HepG2 (cell line): ENCODE results near the gene NOL4L. TPM values are rescaled to one million over a fixed set of nuclear protein-coding genes. Genes with fewer than 3 reads are reported as not detected.

Source experiments
- BCL6 ChIP-seq: IDR thresholded peaks from 2 replicates; pipeline ENCODE4 v1.6.1; 2016; ENCODE audit warnings: missing genetic modification reagents, missing compliant biosample characterization
- CENPX ChIP-seq: sonication (generic); formaldehyde crosslinking; IDR thresholded peaks from 2 replicates; pipeline ENCODE4 v1.9.0; 2021; ENCODE audit warnings: mild to moderate bottlenecking, missing genetic modification reagents, moderate library complexity
- MYC ChIP-seq: sonication (generic); formaldehyde crosslinking; IDR thresholded peaks from 2 replicates; pipeline ENCODE4 v1.9.0; 2021; ENCODE audit warnings: missing genetic modification reagents, borderline replicate concordance
- NRL ChIP-seq: sonication (generic); formaldehyde crosslinking; IDR thresholded peaks from 2 replicates; pipeline ENCODE4 v1.5.0; 2020; ENCODE audit warnings: missing genetic modification reagents, mild to moderate bottlenecking, moderate library complexity, borderline replicate concordance
- POLR2AphosphoS2 ChIP-seq: IDR thresholded peaks from 2 replicates; pipeline ENCODE4 v1.6.1; 2011; ENCODE audit warnings: low read depth, low read length, improper control_type of control experiment
- SIX1 ChIP-seq: sonication (generic); formaldehyde crosslinking; IDR thresholded peaks from 2 replicates; pipeline ENCODE4 v1.4.0; 2020; ENCODE audit warnings: missing genetic modification reagents, borderline replicate concordance
- SMAD3 ChIP-seq: sonication (generic); formaldehyde crosslinking; IDR thresholded peaks from 2 replicates; pipeline ENCODE4 v1.4.0; 2020; ENCODE audit warnings: missing genetic modification reagents
- TEAD3 ChIP-seq: optimal IDR thresholded peaks from 2 replicates; pipeline ENCODE3; 2016; ENCODE audit warnings: borderline replicate concordance
- USF2 ChIP-seq, 2 experiments: sonication (generic) in 1 of 2; formaldehyde crosslinking in 1 of 2; IDR thresholded peaks; 2 replicates each; pipeline versions ENCODE4 v1.5.1 to v1.6.1; 2011 to 2020; ENCODE audit warnings: borderline replicate concordance in 1 of 2, low read depth in 1 of 2, low read length in 1 of 2, mild to moderate bottlenecking in 1 of 2, missing genetic modification reagents in 1 of 2, moderate library complexity in 1 of 2
- ZBTB20 ChIP-seq: sonication (generic); formaldehyde crosslinking; IDR thresholded peaks from 2 replicates; pipeline ENCODE4 v1.8.1; 2023; ENCODE audit warnings: missing genetic modification reagents, low read depth, mild to moderate bottlenecking, borderline replicate concordance
- ZBTB38 ChIP-seq: sonication (generic); formaldehyde crosslinking; IDR thresholded peaks from 2 replicates; pipeline ENCODE4 v1.5.1; 2020; ENCODE audit warnings: mild to moderate bottlenecking, missing genetic modification reagents
- ZBTB4 ChIP-seq: sonication (generic); formaldehyde crosslinking; IDR thresholded peaks from 2 replicates; pipeline ENCODE4 v1.4.0; 2020; ENCODE audit warnings: missing genetic modification reagents, mild to moderate bottlenecking, borderline replicate concordance
- ZKSCAN8 ChIP-seq: IDR thresholded peaks from 2 replicates; pipeline ENCODE4 v1.6.1; 2016; ENCODE audit warnings: borderline replicate concordance, missing genetic modification reagents, missing compliant biosample characterization
- ZMAT3 ChIP-seq: sonication (generic); formaldehyde crosslinking; conservative IDR thresholded peaks from 2 replicates; pipeline ENCODE4 v1.7.0; 2021; ENCODE audit warnings: missing genetic modification reagents
- ZNF121 ChIP-seq: sonication (generic); formaldehyde crosslinking; IDR thresholded peaks from 2 replicates; pipeline ENCODE4 v1.5.0; 2020; ENCODE audit warnings: mild to moderate bottlenecking, missing genetic modification reagents
- ZNF180 ChIP-seq: sonication (generic); formaldehyde crosslinking; IDR thresholded peaks from 2 replicates; pipeline ENCODE4 v1.4.0; 2020; ENCODE audit warnings: low read depth, missing genetic modification reagents, borderline replicate concordance
- ZNF274 ChIP-seq: sonication (generic); formaldehyde crosslinking; IDR thresholded peaks from 2 replicates; pipeline ENCODE4 v1.5.1; 2020; ENCODE audit warnings: mild to moderate bottlenecking, missing genetic modification reagents
- ZNF343 ChIP-seq: sonication (generic); formaldehyde crosslinking; IDR thresholded peaks from 2 replicates; pipeline ENCODE4 v1.4.0; 2020; ENCODE audit warnings: mild to moderate bottlenecking, missing genetic modification reagents
- ZNF674 ChIP-seq: sonication (generic); formaldehyde crosslinking; IDR thresholded peaks from 2 replicates; pipeline ENCODE4 v1.5.0; 2020; ENCODE audit warnings: low read depth, mild to moderate bottlenecking, missing genetic modification reagents
- ZNF737 ChIP-seq: sonication (generic); formaldehyde crosslinking; IDR thresholded peaks from 2 replicates; pipeline ENCODE4 v1.5.0; 2020; ENCODE audit warnings: missing genetic modification reagents, mild to moderate bottlenecking, borderline replicate concordance
- polyA plus RNA-seq, 8 experiments: library from polyadenylated mRNA; depleted of rRNA in 3 of 8; stranded (reverse) in 7 of 8; unstranded in 1 of 8; fragments of >200 nt; fragmentation: Illumina TruSeq in 4 of 8; extraction: Trizol in 4 of 8; gene quantifications; 2 replicates each; pipeline versions ENCODE4 v1.2.1 to v1.2.3, GENCODE V29; 2011 to 2016; ENCODE audit warnings: low read depth in 4 of 8, missing spikeins in 1 of 8, mixed read lengths in 1 of 8; ENCODE audit not compliant: insufficient read depth in 1 of 8
- total RNA-seq, 5 experiments: library from RNA; depleted of rRNA; stranded (reverse); fragments of >200 nt; fragmentation: Illumina TruSeq; extraction: Trizol; gene quantifications; 2 replicates each; pipeline ENCODE4 v1.2.3, GENCODE V29; 2016; ENCODE audit warnings: low read depth in 1 of 5
- TF ChIP-seq, protein P1 (sequence below): sonication (generic); formaldehyde crosslinking; IDR thresholded peaks from 2 replicates; pipeline ENCODE4 v1.5.1; 2020; ENCODE audit warnings: mild to moderate bottlenecking, missing genetic modification reagents, moderate library complexity

The NOL4L gene
- total and polyA plus RNA-seq, 2 of the 13 experiments (the other 11 are each of a cell fraction or from before 2014, with no cell fraction given), result 16.6 to 35.4 TPM

DNA sequence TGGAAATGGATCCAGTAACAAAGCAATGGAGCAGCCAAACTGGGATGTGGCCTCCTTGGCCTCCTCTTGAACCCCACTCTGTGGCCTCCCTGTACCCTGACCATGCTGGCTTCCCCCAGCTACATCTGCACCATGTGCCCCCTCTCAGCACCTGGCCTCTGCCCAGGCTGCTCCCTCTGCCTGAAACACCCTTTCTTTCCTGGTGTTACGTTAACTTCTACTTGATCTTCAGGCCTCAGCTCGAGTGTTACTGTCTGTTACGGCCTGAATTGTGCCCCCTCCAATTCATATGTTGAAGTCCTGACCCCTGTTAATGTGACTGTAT lies 30.2 kb downstream of the NOL4L start (continued):
- TF ChIP-seq BCL6 (CRISPR knock-in tag) (no peak), ZMAT3 (CRISPR knock-in tag) (no peak), ZNF737 (CRISPR knock-in tag) (peak; percentile 32; the same call in 1 of the 2 replicates), ZBTB4 (CRISPR knock-in tag) (no peak), ZNF674 (CRISPR knock-in tag) (0 out of 2 replicates have a peak, but pooled peaks have one; percentile 38), ZNF180 (CRISPR knock-in tag) (no peak), ZBTB20 (no peak), ZKSCAN8 (CRISPR knock-in tag) (no peak), MYC (peak; percentile 27; the same call in 1 of the 2 replicates), CENPX (CRISPR knock-in tag) (0 out of 2 replicates have a peak, but pooled peaks have one; percentile 9), SIX1 (CRISPR knock-in tag) (no peak), ZNF121 (no peak), TEAD3 (CRISPR knock-in tag) (peak; percentile 10), ZNF343 (CRISPR knock-in tag) (no peak), ZNF274 (CRISPR knock-in tag) (no peak), NRL (CRISPR knock-in tag) (no peak), POLR2AphosphoS2 (no peak), SMAD3 (CRISPR knock-in tag) (no peak), ZBTB38 (CRISPR knock-in tag) (0 out of 2 replicates have a peak, but pooled peaks have one; percentile 26), USF2 (IDR thresholded peaks at IDR 0.05; ENCODE audit: low read depth, low read length) (no peak), USF2 (CRISPR knock-in tag; IDR thresholded peaks at IDR 0.05; ENCODE audit: borderline replicate concordance) (peak; percentile 44; the same call in 1 of the 2 replicates)
- TF ChIP-seq, protein P1, sequence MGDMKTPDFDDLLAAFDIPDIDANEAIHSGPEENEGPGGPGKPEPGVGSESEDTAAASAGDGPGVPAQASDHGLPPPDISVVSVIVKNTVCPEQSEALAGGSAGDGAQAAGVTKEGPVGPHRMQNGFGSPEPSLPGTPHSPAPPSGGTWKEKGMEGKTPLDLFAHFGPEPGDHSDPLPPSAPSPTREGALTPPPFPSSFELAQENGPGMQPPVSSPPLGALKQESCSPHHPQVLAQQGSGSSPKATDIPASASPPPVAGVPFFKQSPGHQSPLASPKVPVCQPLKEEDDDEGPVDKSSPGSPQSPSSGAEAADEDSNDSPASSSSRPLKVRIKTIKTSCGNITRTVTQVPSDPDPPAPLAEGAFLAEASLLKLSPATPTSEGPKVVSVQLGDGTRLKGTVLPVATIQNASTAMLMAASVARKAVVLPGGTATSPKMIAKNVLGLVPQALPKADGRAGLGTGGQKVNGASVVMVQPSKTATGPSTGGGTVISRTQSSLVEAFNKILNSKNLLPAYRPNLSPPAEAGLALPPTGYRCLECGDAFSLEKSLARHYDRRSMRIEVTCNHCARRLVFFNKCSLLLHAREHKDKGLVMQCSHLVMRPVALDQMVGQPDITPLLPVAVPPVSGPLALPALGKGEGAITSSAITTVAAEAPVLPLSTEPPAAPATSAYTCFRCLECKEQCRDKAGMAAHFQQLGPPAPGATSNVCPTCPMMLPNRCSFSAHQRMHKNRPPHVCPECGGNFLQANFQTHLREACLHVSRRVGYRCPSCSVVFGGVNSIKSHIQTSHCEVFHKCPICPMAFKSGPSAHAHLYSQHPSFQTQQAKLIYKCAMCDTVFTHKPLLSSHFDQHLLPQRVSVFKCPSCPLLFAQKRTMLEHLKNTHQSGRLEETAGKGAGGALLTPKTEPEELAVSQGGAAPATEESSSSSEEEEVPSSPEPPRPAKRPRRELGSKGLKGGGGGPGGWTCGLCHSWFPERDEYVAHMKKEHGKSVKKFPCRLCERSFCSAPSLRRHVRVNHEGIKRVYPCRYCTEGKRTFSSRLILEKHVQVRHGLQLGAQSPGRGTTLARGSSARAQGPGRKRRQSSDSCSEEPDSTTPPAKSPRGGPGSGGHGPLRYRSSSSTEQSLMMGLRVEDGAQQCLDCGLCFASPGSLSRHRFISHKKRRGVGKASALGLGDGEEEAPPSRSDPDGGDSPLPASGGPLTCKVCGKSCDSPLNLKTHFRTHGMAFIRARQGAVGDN (CRISPR knock-in tag), result peak; percentile 36; the same call in 1 of the 2 replicates
